HepG2 (cell line): ENCODE measurements around the gene ZNF764. TPM values are rescaled to one million over a fixed set of nuclear protein-coding genes. Genes with fewer than 3 reads are reported as not detected.

Experiments
- ATAC-seq: fragments of 200-7000 bp; cut with Tn5 transposase; 3 replicates; pipeline ENCODE4 v1.9.1; 2020; ENCODE audit warnings: mild to moderate bottlenecking, moderate library complexity
- BruUV-seq: library from RNA; stranded (reverse); fragments of 400-500 nt; replicated peaks from 2 replicates; lab custom pipeline; 2021; lab: Mats Ljungman, UMichigan
- CTCF ChIA-PET: fragments of 300-600 bp; formaldehyde crosslinking; extraction: SDS; loops from one replicate; lab custom pipeline; 2021; ENCODE audit warnings: low total read pairs, inconsistent platforms, low intra/inter-chr PET ratio; lab: Yijun Ruan, JAX
- POLR2A ChIA-PET: fragments of 350-600 bp; sonication (Branson Sonifier 250); formaldehyde crosslinking; loops from one replicate; lab custom pipeline; 2020; ENCODE audit warnings: antibody characterized with exemption, inconsistent platforms; lab: Yijun Ruan, JAX
- DNase-seq: peaks from one replicate; pipeline ENCODE4 v3.0.0-alpha.2; 2015; ENCODE audit warnings: low spot score
- FAIRE-seq: peaks from 3 replicates; lab custom pipeline; 2011; peaks lifted over from hg19 to GRCh38; lab: Jason Lieb, UNC
- H2AFZ ChIP-seq: one replicate; pipeline ENCODE4 v1.6.1; 2011; ENCODE audit warnings: low read length, inconsistent platforms
- H3K27ac ChIP-seq: fragments of 300-600 bp; 3 replicates; pipeline ENCODE4 v1.8.0; 2011; ENCODE audit warnings: mixed run types, mild to moderate bottlenecking, mixed read lengths, low read length, inconsistent platforms; ENCODE audit not compliant: insufficient read depth; ENCODE audit errors: extremely low read length
- H3K27me3 ChIP-seq, 2 experiments: fragments of 200-600 bp in 1 of 2; 2 replicates in 1 of 2; 3 replicates in 1 of 2; pipeline versions ENCODE4 v1.6.0 to v1.8.0; 2011; ENCODE audit warnings: low read length in 2 of 2, mild to moderate bottlenecking in 2 of 2, moderate library complexity in 2 of 2, inconsistent platforms in 1 of 2; ENCODE audit not compliant: insufficient read depth in 2 of 2, control insufficient read depth in 1 of 2
- H3K36me3 ChIP-seq, 2 experiments: fragments of 200-600 bp in 1 of 2; replicated peaks in 1 of 2; 2 replicates in 1 of 2; 3 replicates in 1 of 2; pipeline versions ENCODE4 v1.5.1 to v1.8.0; 2011; ENCODE audit warnings: low read length in 2 of 2, inconsistent platforms in 1 of 2; ENCODE audit not compliant: insufficient read depth in 2 of 2, control insufficient read depth in 1 of 2
- H3K4me1 ChIP-seq: 2 replicates; pipeline ENCODE4 v1.5.1; 2012; ENCODE audit warnings: low read length, inconsistent platforms; ENCODE audit not compliant: insufficient read depth
- H3K4me2 ChIP-seq: 2 replicates; pipeline ENCODE4 v1.6.0; 2011; ENCODE audit warnings: low read depth, low read length, inconsistent platforms
- H3K4me3 ChIP-seq, 3 experiments: fragments of 200-600 bp in 1 of 3; sonication (generic), shearing (Covaris generic) in 1 of 3; replicated peaks in 1 of 3; 2 replicates each; pipeline ENCODE4 v1.5.1; 2011 to 2016; ENCODE audit warnings: low read length in 3 of 3, inconsistent platforms in 2 of 3, low read depth in 2 of 3, mild to moderate bottlenecking in 2 of 3, control low read depth in 1 of 3, mixed read lengths in 1 of 3; ENCODE audit not compliant: insufficient read depth in 1 of 3
- H3K79me2 ChIP-seq: one replicate; pipeline ENCODE4 v1.6.1; 2011; ENCODE audit warnings: low read length, inconsistent platforms; ENCODE audit not compliant: insufficient read depth
- H3K9ac ChIP-seq: 2 replicates; pipeline ENCODE4 v1.6.0; 2011; ENCODE audit warnings: mild to moderate bottlenecking, low read depth, low read length, inconsistent platforms; ENCODE audit not compliant: insufficient read depth
- H3K9me3 ChIP-seq: 2 replicates; pipeline ENCODE4 v1.5.1; 2012; ENCODE audit warnings: mild to moderate bottlenecking, low read length
- H4K20me1 ChIP-seq: 2 replicates; pipeline ENCODE4 v1.6.0; 2011; ENCODE audit warnings: inconsistent platforms, mild to moderate bottlenecking, low read length, moderate library complexity; ENCODE audit not compliant: insufficient read depth
- CENPT ChIP-seq: sonication (generic); formaldehyde crosslinking; IDR thresholded peaks from 2 replicates; pipeline ENCODE4 v1.8.0; 2022; ENCODE audit warnings: low read depth, mild to moderate bottlenecking, moderate library complexity, missing genetic modification reagents
- HCFC1 ChIP-seq: fragments of 150-350 bp; IDR thresholded peaks from 2 replicates; pipeline ENCODE4 v1.6.1; 2014; ENCODE audit warnings: low read depth, low read length
- KLF16 ChIP-seq, 2 experiments: sonication (generic) in 1 of 2; formaldehyde crosslinking in 1 of 2; IDR thresholded peaks; 2 replicates each; pipeline versions ENCODE4 v1.6.1 to v1.8.0; 2016 to 2023; ENCODE audit warnings: missing genetic modification reagents in 2 of 2, missing compliant biosample characterization in 1 of 2
- MEIS2 ChIP-seq: sonication (generic); formaldehyde crosslinking; IDR thresholded peaks from 2 replicates; pipeline ENCODE4 v1.9.0; 2021; ENCODE audit warnings: mild to moderate bottlenecking, missing genetic modification reagents
- NFE2L2 ChIP-seq: fragments of 150-350 bp; IDR thresholded peaks from 2 replicates; pipeline ENCODE4 v1.6.1; 2014; ENCODE audit warnings: low read length
- POLR2AphosphoS5 ChIP-seq: IDR thresholded peaks from 2 replicates; pipeline ENCODE4 v1.6.1; 2012; ENCODE audit warnings: low read depth, low read length
- SRSF4 ChIP-seq: fragments of 200-400 bp; formaldehyde crosslinking; IDR thresholded peaks from one replicate; pipeline ENCODE4 v1.6.1; 2018; ENCODE audit warnings: mild to moderate bottlenecking, low read depth, low read length, moderate library complexity; ENCODE audit not compliant: poor library complexity, severe bottlenecking
- ZMYM3 ChIP-seq: sonication (generic); formaldehyde crosslinking; IDR thresholded peaks from 2 replicates; pipeline ENCODE4 v1.5.1; 2020; ENCODE audit warnings: mild to moderate bottlenecking, missing genetic modification reagents
- ZNF276 ChIP-seq: sonication (generic); formaldehyde crosslinking; IDR thresholded peaks from 2 replicates; pipeline ENCODE4 v1.4.0; 2020; ENCODE audit warnings: mild to moderate bottlenecking, low read depth, missing genetic modification reagents
- ZNF546 ChIP-seq: sonication (generic); formaldehyde crosslinking; conservative IDR thresholded peaks from 2 replicates; pipeline ENCODE4 v1.8.1; 2023; ENCODE audit warnings: mild to moderate bottlenecking, missing genetic modification reagents
- ZNF615 ChIP-seq: sonication (generic); formaldehyde crosslinking; IDR thresholded peaks from 2 replicates; pipeline ENCODE4 v1.5.0; 2020; ENCODE audit warnings: mild to moderate bottlenecking, missing genetic modification reagents, borderline replicate concordance
- ZNF83 ChIP-seq: sonication (generic); formaldehyde crosslinking; IDR thresholded peaks from 2 replicates; pipeline ENCODE4 v1.4.0; 2020; ENCODE audit warnings: missing genetic modification reagents, mild to moderate bottlenecking, borderline replicate concordance
- WGBS: methylation state at CpG from one replicate; pipeline ENCODE4 v1.1.6; 2017; ENCODE audit warnings: low lambda C conversion rate; 5-methylcytosine and 5-hydroxymethylcytosine counted together
- in situ Hi-C: cut with HindIII; loops from 2 replicates; pipeline ENCODE4 v1.10.0; 2017; ENCODE audit warnings: low pct_unique_long_range_greater_than_20kb; ENCODE audit not compliant: extremely low pct_ligation_motif_present
- intact Hi-C: fragments of 100-400 bp; cut with micrococcal nuclease; formaldehyde crosslinking; loops from one replicate; pipeline ENCODE4 v1.10.0; 2022; ENCODE audit not compliant: unreplicated experiment
- polyA plus RNA-seq, 8 experiments: library from polyadenylated mRNA; depleted of rRNA in 3 of 8; stranded (reverse) in 7 of 8; unstranded in 1 of 8; fragments of >200 nt; fragmentation: Illumina TruSeq in 4 of 8; extraction: Trizol in 4 of 8; gene quantifications; 2 replicates each; pipeline versions ENCODE4 v1.2.1 to v1.2.3, GENCODE V29; 2011 to 2016; ENCODE audit warnings: low read depth in 4 of 8, missing spikeins in 1 of 8, mixed read lengths in 1 of 8; ENCODE audit not compliant: insufficient read depth in 1 of 8
- total RNA-seq, 5 experiments: library from RNA; depleted of rRNA; stranded (reverse); fragments of >200 nt; fragmentation: Illumina TruSeq; extraction: Trizol; gene quantifications; 2 replicates each; pipeline ENCODE4 v1.2.3, GENCODE V29; 2016; ENCODE audit warnings: low read depth in 1 of 5
- TF ChIP-seq, protein P1 (sequence below): sonication (generic); formaldehyde crosslinking; IDR thresholded peaks from one replicate; pipeline ENCODE4 v1.5.1; 2020; ENCODE audit warnings: mild to moderate bottlenecking, missing genetic modification reagents; ENCODE audit errors: not compliant biosample characterization

Gene ZNF764
- total and polyA plus RNA-seq, 2 of the 13 experiments (the other 11 are each of a cell fraction or from before 2014, with no cell fraction given), result 4.1 to 9.1 TPM

GRCh38 chr16:30592871-30593270 is 34.7 kb upstream of the ZNF764 start:
- Histone ChIP-seq H3K27me3 (no peaks in the 10 kb centered on the region), H3K9me3 (peaks cover 5% of the 10 kb centered on the region), H3K79me2 (no peaks in the 10 kb centered on the region), H3K36me3 (no peaks in the 10 kb centered on the region), H4K20me1 (no peaks in the 10 kb centered on the region), H3K4me1 (peaks cover 15% of the 10 kb centered on the region), H3K4me2 (no peak overlapping the region; the same call in 1 of the 2 replicates), H3K9ac (no peak overlapping the region), H3K27ac (no peak overlapping the region), H2AFZ (no peak overlapping the region), H3K4me3 (no peak overlapping the region)
- BruUV-seq, result no TSS peak
- whole genome bisulfite sequencing, result 38% methylated on average over 4 of the region's 4 CpGs
- DNase-seq (no peak), FAIRE-seq (no peak), ATAC-seq (no peak)
- in situ Hi-C loops (no loop called here), intact Hi-C loops (no loop called here)
- ChIA-PET POLR2A (interaction anchor here (0.7 to 1.1 kb wide), 2 partner anchors 34 to 105 kb away, joined by 3 to 4 read pairs; partner anchors contain the start of gene ZNF764), CTCF (no interaction called here)
- TF ChIP-seq ZNF546 (CRISPR knock-in tag), result no peak
- TF ChIP-seq SRSF4, result no peak
- no peak for TF ChIP-seq POLR2AphosphoS5
- no peak for TF ChIP-seq NFE2L2
- TF ChIP-seq, protein P1, sequence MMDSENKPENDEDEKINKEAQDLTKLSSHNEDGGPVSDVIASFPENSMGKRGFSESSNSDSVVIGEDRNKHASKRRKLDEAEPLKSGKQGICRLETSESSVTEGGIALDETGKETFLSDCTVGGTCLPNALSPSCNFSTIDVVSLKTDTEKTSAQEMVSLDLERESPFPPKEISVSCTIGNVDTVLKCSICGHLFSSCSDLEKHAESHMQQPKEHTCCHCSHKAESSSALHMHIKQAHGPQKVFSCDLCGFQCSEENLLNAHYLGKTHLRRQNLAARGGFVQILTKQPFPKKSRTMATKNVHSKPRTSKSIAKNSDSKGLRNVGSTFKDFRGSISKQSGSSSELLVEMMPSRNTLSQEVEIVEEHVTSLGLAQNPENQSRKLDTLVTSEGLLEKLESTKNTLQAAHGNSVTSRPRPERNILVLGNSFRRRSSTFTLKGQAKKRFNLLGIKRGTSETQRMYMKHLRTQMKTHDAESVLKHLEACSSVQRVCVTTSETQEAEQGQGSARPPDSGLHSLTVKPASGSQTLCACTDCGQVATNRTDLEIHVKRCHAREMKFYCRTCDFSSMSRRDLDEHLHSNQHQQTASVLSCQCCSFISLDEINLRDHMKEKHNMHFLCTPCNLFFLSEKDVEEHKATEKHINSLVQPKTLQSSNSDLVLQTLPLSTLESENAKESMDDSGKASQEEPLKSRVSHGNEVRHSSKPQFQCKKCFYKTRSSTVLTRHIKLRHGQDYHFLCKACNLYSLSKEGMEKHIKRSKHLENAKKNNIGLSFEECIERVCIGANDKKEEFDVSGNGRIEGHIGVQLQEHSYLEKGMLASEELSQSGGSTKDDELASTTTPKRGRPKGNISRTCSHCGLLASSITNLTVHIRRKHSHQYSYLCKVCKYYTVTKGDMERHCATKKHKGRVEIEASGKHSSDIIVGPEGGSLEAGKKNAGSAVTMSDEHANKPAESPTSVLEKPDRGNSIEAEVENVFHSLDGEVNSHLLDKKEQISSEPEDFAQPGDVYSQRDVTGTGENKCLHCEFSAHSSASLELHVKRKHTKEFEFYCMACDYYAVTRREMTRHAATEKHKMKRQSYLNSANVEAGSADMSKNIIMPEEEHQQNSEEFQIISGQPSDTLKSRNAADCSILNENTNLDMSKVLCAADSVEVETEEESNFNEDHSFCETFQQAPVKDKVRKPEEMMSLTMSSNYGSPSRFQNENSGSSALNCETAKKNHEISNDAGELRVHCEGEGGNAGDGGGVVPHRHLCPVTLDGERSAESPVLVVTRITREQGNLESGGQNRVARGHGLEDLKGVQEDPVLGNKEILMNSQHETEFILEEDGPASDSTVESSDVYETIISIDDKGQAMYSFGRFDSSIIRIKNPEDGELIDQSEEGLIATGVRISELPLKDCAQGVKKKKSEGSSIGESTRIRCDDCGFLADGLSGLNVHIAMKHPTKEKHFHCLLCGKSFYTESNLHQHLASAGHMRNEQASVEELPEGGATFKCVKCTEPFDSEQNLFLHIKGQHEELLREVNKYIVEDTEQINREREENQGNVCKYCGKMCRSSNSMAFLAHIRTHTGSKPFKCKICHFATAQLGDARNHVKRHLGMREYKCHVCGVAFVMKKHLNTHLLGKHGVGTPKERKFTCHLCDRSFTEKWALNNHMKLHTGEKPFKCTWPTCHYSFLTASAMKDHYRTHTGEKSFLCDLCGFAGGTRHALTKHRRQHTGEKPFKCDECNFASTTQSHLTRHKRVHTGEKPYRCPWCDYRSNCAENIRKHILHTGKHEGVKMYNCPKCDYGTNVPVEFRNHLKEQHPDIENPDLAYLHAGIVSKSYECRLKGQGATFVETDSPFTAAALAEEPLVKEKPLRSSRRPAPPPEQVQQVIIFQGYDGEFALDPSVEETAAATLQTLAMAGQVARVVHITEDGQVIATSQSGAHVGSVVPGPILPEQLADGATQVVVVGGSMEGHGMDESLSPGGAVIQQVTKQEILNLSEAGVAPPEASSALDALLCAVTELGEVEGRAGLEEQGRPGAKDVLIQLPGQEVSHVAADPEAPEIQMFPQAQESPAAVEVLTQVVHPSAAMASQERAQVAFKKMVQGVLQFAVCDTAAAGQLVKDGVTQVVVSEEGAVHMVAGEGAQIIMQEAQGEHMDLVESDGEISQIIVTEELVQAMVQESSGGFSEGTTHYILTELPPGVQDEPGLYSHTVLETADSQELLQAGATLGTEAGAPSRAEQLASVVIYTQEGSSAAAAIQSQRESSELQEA, result no peak
- no peak for TF ChIP-seq MEIS2
- no peak for TF ChIP-seq ZNF615
- no peak for TF ChIP-seq CENPT (CRISPR knock-in tag)
- no peak for TF ChIP-seq KLF16 (CRISPR knock-in tag; IDR thresholded peaks at IDR 0.05)
- no peak for TF ChIP-seq ZMYM3 (CRISPR knock-in tag)
- no peak for TF ChIP-seq ZNF276
- no peak for TF ChIP-seq ZNF83 (CRISPR knock-in tag)
- TF ChIP-seq HCFC1, result no peak
